ENCODE results near the gene OR5D18. TPM values are rescaled to one million over a fixed set of nuclear protein-coding genes. Genes with fewer than 3 reads are reported as not detected.

The OR5D18 gene
- total RNA-seq, 1 experiment from 2014 or later = not detected

GRCh38 chr11:55811067-55811466 lies 8.4 kb upstream of the OR5D18 start, which contains the start of gene OR5L1 (continued):
- TF ChIP-seq CTCF (IDR thresholded peaks at IDR 0.05 in 2 of 3, conservative IDR thresholded peaks at IDR 0.05 in 1 of 3; ENCODE audit: borderline replicate concordance in 1 of 3, insufficient read depth in 1 of 3, low read depth in 2 of 3, low read length in 2 of 3) = no peak
- TF ChIP-seq POLR2AphosphoS5 (IDR thresholded peaks at IDR 0.05; ENCODE audit: low read depth, low read length) = no peak

GRCh38 chr11:55826919-55827318 lies 7.5 kb downstream of the OR5D18 start, which contains the start of gene OR5L2:
Gene OR5L2, plus strand, starts transcription at chr11:55827219. Its CDS starts 0 bp downstream, at chr11:55827219.
- H3K9ac ChIP-seq (ENCODE audit: low read length) = no peak within 1 kb of the TSS
- DNase-seq (ENCODE audit: low read depth, low spot score) = no peak
- no peaks in the 10 kb centered on the region for H3K27me3 ChIP-seq (ENCODE audit: insufficient read depth, low read length)
- ChIA-PET CTCF (no interaction called here), POLR2A (no interaction called here), RAD21 (ENCODE audit: low non-redundant PET in 1 of 2, low total read pairs in 2 of 2, uncharacterized antibody in 2 of 2, unreplicated experiment in 2 of 2) (no interaction called here)
- H3K4me1 ChIP-seq (ENCODE audit: control insufficient read depth in 1 of 2, insufficient read depth in 2 of 2, low read length in 2 of 2) = no peaks in the 10 kb centered on the region
- no peak within 1 kb of the TSS for H3K27ac ChIP-seq (ENCODE audit: low read depth, low read length)
- ATAC-seq = no peak
- H2AFZ ChIP-seq (ENCODE audit: low read depth, low read length, poor library complexity, severe bottlenecking) = no peak within 1 kb of the TSS
- intact Hi-C loops (cut with micrococcal nuclease) = no loop called here
- TF ChIP-seq EZH2phosphoT487 (IDR thresholded peaks at IDR 0.05; ENCODE audit: borderline replicate concordance) (no peak), ZBTB33 (IDR thresholded peaks at IDR 0.05; ENCODE audit: extremely low read depth, insufficient replicate concordance, low read length) (no peak), ZFX (IDR thresholded peaks at IDR 0.05) (no peak), SIN3A (IDR thresholded peaks at IDR 0.05; ENCODE audit: low read depth) (no peak), POLR2A (IDR thresholded peaks at IDR 0.05; ENCODE audit: borderline replicate concordance, extremely low read depth, insufficient read depth, insufficient read length) (no peak), CBX3 (IDR thresholded peaks at IDR 0.05; ENCODE audit: low read depth) (no peak), ATF3 (IDR thresholded peaks at IDR 0.05) (no peak), RAD21 (IDR thresholded peaks at IDR 0.05; ENCODE audit: low read depth) (no peak), FOSL1 (IDR thresholded peaks at IDR 0.05; ENCODE audit: low read depth) (no peak), ELF1 (IDR thresholded peaks at IDR 0.05; ENCODE audit: borderline replicate concordance, low read depth) (no peak)
- peaks cover 11 to 13% of the 10 kb centered on the region in 2 experiments; a peak in 2 of 4 replicates for H3K9me3 ChIP-seq (ENCODE audit: control insufficient read depth in 1 of 2, insufficient read depth in 1 of 2, low read depth in 1 of 2, low read length in 2 of 2)
- BruUV-seq (replicated peaks) = no TSS peak
- no peaks in the 10 kb centered on the region for H3K79me2 ChIP-seq (ENCODE audit: insufficient read depth, low read length)
- no peak within 1 kb of the TSS for H3K4me3 ChIP-seq (replicated peaks in 1 of 2; ENCODE audit: low read depth in 1 of 2, low read length in 2 of 2)
- no peak within 1 kb of the TSS for H3K4me2 ChIP-seq (ENCODE audit: low read length)
- H3K36me3 ChIP-seq (ENCODE audit: control insufficient read depth in 1 of 2, insufficient read depth in 2 of 2, low read length in 2 of 2) = no peaks in the 10 kb centered on the region
- H3K9me2 ChIP-seq (ENCODE audit: insufficient read depth) = no peaks in the 10 kb centered on the region
- H4K20me1 ChIP-seq (ENCODE audit: insufficient read depth) = no peaks in the 10 kb centered on the region
